ENCODE results near the gene SEC24A.

The SEC24A gene

DNA sequence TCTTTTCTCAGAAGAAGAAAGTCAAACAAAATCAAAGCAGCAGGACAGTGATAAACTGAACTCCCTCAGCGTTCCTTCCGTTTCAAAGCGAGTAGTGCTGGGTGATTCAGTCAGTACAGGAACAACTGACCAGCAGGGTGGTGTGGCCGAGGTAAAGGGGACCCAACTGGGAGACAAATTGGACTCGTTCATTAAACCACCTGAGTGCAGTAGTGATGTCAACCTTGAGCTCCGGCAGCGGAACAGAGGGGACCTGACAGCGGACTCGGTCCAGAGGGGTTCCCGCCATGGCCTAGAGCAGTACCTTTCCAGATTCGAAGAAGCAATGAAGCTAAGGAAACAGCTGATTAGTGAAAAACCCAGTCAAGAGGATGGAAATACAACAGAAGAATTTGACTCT lies 92.5 kb downstream of the SEC24A start:
- TF ChIP-seq YY1 (IDR thresholded peaks at IDR 0.05; ENCODE audit: low read depth) (no peak), ZBTB7A (IDR thresholded peaks at IDR 0.05; ENCODE audit: low read depth) (no peak), CREB1 (IDR thresholded peaks at IDR 0.05; ENCODE audit: low read depth) (no peak), EGR1 (IDR thresholded peaks at IDR 0.05) (no peak), TCF12 (IDR thresholded peaks at IDR 0.05; ENCODE audit: low read depth) (no peak), NFIC (IDR thresholded peaks at IDR 0.05) (no peak), FOXM1 (IDR thresholded peaks at IDR 0.05; ENCODE audit: borderline replicate concordance, low read depth) (no peak), RAD21 (IDR thresholded peaks at IDR 0.05; ENCODE audit: low read depth) (no peak), TEAD4 (IDR thresholded peaks at IDR 0.05) (no peak), EP300 (IDR thresholded peaks at IDR 0.05; ENCODE audit: borderline replicate concordance) (no peak), TAF1 (IDR thresholded peaks at IDR 0.05; ENCODE audit: low read depth) (no peak), CEBPB (IDR thresholded peaks at IDR 0.05) (no peak)
- TF ChIP-seq, protein P1, sequence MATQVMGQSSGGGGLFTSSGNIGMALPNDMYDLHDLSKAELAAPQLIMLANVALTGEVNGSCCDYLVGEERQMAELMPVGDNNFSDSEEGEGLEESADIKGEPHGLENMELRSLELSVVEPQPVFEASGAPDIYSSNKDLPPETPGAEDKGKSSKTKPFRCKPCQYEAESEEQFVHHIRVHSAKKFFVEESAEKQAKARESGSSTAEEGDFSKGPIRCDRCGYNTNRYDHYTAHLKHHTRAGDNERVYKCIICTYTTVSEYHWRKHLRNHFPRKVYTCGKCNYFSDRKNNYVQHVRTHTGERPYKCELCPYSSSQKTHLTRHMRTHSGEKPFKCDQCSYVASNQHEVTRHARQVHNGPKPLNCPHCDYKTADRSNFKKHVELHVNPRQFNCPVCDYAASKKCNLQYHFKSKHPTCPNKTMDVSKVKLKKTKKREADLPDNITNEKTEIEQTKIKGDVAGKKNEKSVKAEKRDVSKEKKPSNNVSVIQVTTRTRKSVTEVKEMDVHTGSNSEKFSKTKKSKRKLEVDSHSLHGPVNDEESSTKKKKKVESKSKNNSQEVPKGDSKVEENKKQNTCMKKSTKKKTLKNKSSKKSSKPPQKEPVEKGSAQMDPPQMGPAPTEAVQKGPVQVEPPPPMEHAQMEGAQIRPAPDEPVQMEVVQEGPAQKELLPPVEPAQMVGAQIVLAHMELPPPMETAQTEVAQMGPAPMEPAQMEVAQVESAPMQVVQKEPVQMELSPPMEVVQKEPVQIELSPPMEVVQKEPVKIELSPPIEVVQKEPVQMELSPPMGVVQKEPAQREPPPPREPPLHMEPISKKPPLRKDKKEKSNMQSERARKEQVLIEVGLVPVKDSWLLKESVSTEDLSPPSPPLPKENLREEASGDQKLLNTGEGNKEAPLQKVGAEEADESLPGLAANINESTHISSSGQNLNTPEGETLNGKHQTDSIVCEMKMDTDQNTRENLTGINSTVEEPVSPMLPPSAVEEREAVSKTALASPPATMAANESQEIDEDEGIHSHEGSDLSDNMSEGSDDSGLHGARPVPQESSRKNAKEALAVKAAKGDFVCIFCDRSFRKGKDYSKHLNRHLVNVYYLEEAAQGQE (IDR thresholded peaks at IDR 0.05; ENCODE audit: low read depth) = no peak
- TF ChIP-seq, protein P2, sequence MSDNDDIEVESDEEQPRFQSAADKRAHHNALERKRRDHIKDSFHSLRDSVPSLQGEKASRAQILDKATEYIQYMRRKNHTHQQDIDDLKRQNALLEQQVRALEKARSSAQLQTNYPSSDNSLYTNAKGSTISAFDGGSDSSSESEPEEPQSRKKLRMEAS (IDR thresholded peaks at IDR 0.05) = no peak
- TF ChIP-seq, protein P3, sequence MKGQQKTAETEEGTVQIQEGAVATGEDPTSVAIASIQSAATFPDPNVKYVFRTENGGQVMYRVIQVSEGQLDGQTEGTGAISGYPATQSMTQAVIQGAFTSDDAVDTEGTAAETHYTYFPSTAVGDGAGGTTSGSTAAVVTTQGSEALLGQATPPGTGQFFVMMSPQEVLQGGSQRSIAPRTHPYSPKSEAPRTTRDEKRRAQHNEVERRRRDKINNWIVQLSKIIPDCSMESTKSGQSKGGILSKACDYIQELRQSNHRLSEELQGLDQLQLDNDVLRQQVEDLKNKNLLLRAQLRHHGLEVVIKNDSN (IDR thresholded peaks at IDR 0.05) = no peak

DNA sequence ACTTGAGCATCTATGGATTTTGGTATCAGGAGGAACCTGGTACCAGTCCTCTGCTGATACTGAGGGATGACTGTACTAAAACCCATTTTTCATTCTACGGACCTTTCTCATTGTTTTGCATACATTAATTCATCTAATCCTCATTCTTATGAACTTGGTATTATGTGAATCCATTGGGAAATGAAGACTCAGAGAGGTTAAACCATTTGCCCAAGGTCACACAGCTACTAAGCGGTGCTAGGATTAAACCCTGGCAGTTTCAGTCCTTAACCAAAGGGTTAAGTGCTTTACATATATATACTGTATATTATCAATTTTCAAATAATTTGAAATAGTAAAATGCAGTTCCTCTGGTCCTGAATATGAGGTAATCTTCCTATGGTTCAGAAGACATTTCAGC lies 93.5 kb downstream of the SEC24A start:
- TF ChIP-seq EP300 (IDR thresholded peaks at IDR 0.05; ENCODE audit: borderline replicate concordance) = no peak
- no peak for TF ChIP-seq RAD21 (IDR thresholded peaks at IDR 0.05; ENCODE audit: low read depth)
- TF ChIP-seq CREB1 (IDR thresholded peaks at IDR 0.05; ENCODE audit: low read depth) = no peak
- no peak for TF ChIP-seq ZBTB7A (IDR thresholded peaks at IDR 0.05; ENCODE audit: low read depth)
- no peak for TF ChIP-seq YY1 (IDR thresholded peaks at IDR 0.05; ENCODE audit: low read depth)
- TF ChIP-seq, protein P1 (IDR thresholded peaks at IDR 0.05; ENCODE audit: low read depth) = no peak
- TF ChIP-seq TAF1 (IDR thresholded peaks at IDR 0.05; ENCODE audit: low read depth) = no peak
- TF ChIP-seq, protein P2 (IDR thresholded peaks at IDR 0.05) = no peak
- TF ChIP-seq TEAD4 (IDR thresholded peaks at IDR 0.05) = no peak
- no peak for TF ChIP-seq TCF12 (IDR thresholded peaks at IDR 0.05; ENCODE audit: low read depth)
- no peak for TF ChIP-seq CEBPB (IDR thresholded peaks at IDR 0.05)
- no peak for TF ChIP-seq FOXM1 (IDR thresholded peaks at IDR 0.05; ENCODE audit: borderline replicate concordance, low read depth)
- no peak for TF ChIP-seq EGR1 (IDR thresholded peaks at IDR 0.05)
- TF ChIP-seq NFIC (IDR thresholded peaks at IDR 0.05) = no peak

DNA sequence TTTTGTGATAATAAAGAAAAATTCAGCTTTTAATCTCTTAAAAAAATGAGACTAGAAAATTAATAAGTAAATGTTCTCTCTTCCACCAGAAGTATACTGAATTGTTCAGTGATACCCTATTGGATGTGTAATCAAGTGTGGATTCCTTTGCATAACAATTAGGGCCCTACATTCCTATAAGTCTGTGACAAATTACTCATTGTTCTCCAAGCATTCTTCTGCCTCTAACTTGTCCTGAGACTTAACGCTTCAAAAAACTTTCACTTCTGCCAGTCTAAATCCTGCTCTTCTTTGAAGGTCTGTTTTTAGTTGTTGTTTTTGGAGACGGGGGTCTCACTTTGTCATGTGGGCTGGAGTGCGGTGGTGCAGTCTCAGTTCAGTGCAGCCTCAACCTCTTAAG lies 100.8 kb downstream of the SEC24A start:
- TF ChIP-seq, protein P1 (IDR thresholded peaks at IDR 0.05; ENCODE audit: low read depth) = no peak
- TF ChIP-seq, protein P3 (IDR thresholded peaks at IDR 0.05) = no peak

DNA sequence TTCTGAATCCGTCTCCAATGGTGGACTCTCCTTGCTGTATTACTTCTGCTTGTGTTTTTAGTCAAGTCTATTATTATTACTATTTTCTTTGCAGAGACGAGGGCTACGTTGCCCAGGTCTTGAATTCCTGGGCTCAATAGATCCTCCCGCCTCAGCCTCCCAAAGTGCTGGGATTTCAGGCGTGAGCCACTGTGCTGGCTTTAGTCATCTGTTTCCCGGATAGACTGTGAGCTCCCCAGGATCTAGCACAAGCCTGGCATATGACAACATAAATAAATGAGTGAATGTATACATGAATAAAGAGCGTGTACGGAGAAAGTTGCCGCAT lies 109.6 kb downstream of the SEC24A start:
- TF ChIP-seq, protein P2 (IDR thresholded peaks at IDR 0.05) = no peak
- TF ChIP-seq EGR1 (IDR thresholded peaks at IDR 0.05) (no peak), TEAD4 (IDR thresholded peaks at IDR 0.05) (no peak), NFIC (IDR thresholded peaks at IDR 0.05) (no peak), YY1 (IDR thresholded peaks at IDR 0.05; ENCODE audit: low read depth) (no peak), EP300 (IDR thresholded peaks at IDR 0.05; ENCODE audit: borderline replicate concordance) (no peak), TCF12 (IDR thresholded peaks at IDR 0.05; ENCODE audit: low read depth) (no peak), FOXM1 (IDR thresholded peaks at IDR 0.05; ENCODE audit: borderline replicate concordance, low read depth) (no peak), RAD21 (IDR thresholded peaks at IDR 0.05; ENCODE audit: low read depth) (no peak), CREB1 (IDR thresholded peaks at IDR 0.05; ENCODE audit: low read depth) (no peak), CEBPB (IDR thresholded peaks at IDR 0.05) (no peak), ZBTB7A (IDR thresholded peaks at IDR 0.05; ENCODE audit: low read depth) (no peak), TAF1 (IDR thresholded peaks at IDR 0.05; ENCODE audit: low read depth) (no peak)
- TF ChIP-seq, protein P3 (IDR thresholded peaks at IDR 0.05) = no peak
- TF ChIP-seq, protein P1 (IDR thresholded peaks at IDR 0.05; ENCODE audit: low read depth) = no peak
